ENCODE data around the gene CTXN1. TPM values are rescaled to one million over a fixed set of nuclear protein-coding genes. Genes with fewer than 3 reads are reported as not detected.

CTXN1 gene
- total and polyA plus RNA-seq, 2 donors (not counting 3 experiments of a cell fraction or from before 2014, with no cell fraction given): 16.0 to 27.6 TPM

GRCh38 chr19:7907544-7907943 lies 18.4 kb downstream of the CTXN1 start:
- Histone ChIP-seq H3K9me3 (replicated peaks; ENCODE audit: control insufficient read depth, insufficient read depth, low read length) (no peaks in the 10 kb centered on the region), H3K36me3 (ENCODE audit: control insufficient read depth in 2 of 2, extremely low read depth in 1 of 2, insufficient read depth in 2 of 2, low read length in 2 of 2) (peaks cover 0 to 23% of the 10 kb centered on the region in 2 experiments), H3K9ac (replicated peaks; ENCODE audit: extremely low read depth, insufficient read depth, low read length) (no peak overlapping the region), H2AFZ (ENCODE audit: low read depth, low read length) (no peak overlapping the region), H3K4me3 (replicated peaks in 1 of 3; ENCODE audit: insufficient read depth in 1 of 3, low read depth in 1 of 3, low read length in 3 of 3) (no peak overlapping the region), H3K27ac (ENCODE audit: insufficient read depth, low read depth, low read length) (no peak overlapping the region), H3K4me2 (ENCODE audit: insufficient read depth, low read length) (no peak overlapping the region), H3K9me1 (replicated peaks; ENCODE audit: control insufficient read depth, extremely low read depth, insufficient read depth, low read length) (no peaks in the 10 kb centered on the region), H4K20me1 (replicated peaks; ENCODE audit: control insufficient read depth, extremely low read depth, insufficient read depth, low read length) (no peaks in the 10 kb centered on the region), H3K27me3 (ENCODE audit: control insufficient read depth in 2 of 2, insufficient read depth in 2 of 2, low read length in 2 of 2) (no peaks in the 10 kb centered on the region), H3K79me2 (ENCODE audit: control insufficient read depth, insufficient read depth, low read length) (peaks cover 28% of the 10 kb centered on the region), H3K4me1 (ENCODE audit: control insufficient read depth, extremely low read depth, insufficient read depth, low read length) (peaks cover 15% of the 10 kb centered on the region)
- intact Hi-C loops (cut with micrococcal nuclease): no loop called here
- BruUV-seq (replicated peaks): no TSS peak
- FAIRE-seq: no peak
- dilution Hi-C loops (cut with MboI; ENCODE audit: extremely low pct_ligation_motif_present, low sequenced_read_pairs): no loop called here
- DNase-seq (ENCODE audit: low read depth, low spot score): no peak
- TF ChIP-seq FOS (IDR thresholded peaks at IDR 0.05; ENCODE audit: borderline replicate concordance, insufficient read depth, low read length) (no peak), POLR2A (IDR thresholded peaks at IDR 0.05; ENCODE audit: low read depth, low read length) (no peak), JUN (IDR thresholded peaks at IDR 0.05; ENCODE audit: borderline replicate concordance, insufficient read depth, insufficient read length, low read depth) (no peak), MYC (IDR thresholded peaks at IDR 0.05; ENCODE audit: low read depth, low read length) (no peak), EZH2 (IDR thresholded peaks at IDR 0.05; ENCODE audit: borderline replicate concordance, low read depth, low read length, severe bottlenecking) (no peak), POLR2AphosphoS5 (IDR thresholded peaks at IDR 0.05; ENCODE audit: insufficient read depth, low read depth, low read length) (no peak), MAX (IDR thresholded peaks at IDR 0.05; ENCODE audit: insufficient read depth, insufficient read length) (no peak), CTCF (IDR thresholded peaks at IDR 0.05; ENCODE audit: extremely low read depth in 1 of 2, insufficient read depth in 1 of 2, low read depth in 1 of 2, low read length in 2 of 2) (no peak), GATA2 (IDR thresholded peaks at IDR 0.05; ENCODE audit: insufficient read depth, insufficient read length, low read depth, low read length) (no peak)
- ChIA-PET POLR2A (no interaction called here), CTCF (interaction anchor here (1.0 kb wide), 1 partner anchor 10 kb away, joined by 4 read pairs; no protein-coding TSS in a partner anchor)
